Raji (cell line): ENCODE results near the gene TGDS.

Source experiments
- POLR2A ChIP-seq: IDR thresholded peaks from 2 replicates; pipeline ENCODE4 v1.6.1; 2011; ENCODE audit warnings: low read depth, low read length, control low read depth; ENCODE audit not compliant: insufficient read depth

TGDS gene

DNA sequence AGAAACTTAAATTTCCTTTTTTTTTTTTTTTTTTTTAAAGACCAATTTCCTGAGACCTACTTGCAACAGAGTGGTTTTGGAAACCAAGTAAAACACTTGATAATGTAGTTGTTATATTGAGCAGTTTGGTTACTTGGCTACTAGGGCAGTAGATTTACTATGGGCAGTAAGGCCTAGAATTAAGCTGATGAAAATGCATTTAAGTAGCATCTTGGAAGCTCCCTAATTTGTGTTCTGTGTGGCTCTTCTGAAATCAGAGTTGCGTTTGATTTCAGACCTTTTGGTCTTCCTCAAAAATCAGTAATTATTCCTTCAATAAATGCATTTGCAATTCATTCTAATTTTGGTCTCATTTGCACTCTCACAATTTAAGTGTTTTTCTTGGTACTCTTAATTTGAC lies 6.5 kb upstream of the TGDS start:
- no peak for TF ChIP-seq POLR2A

DNA sequence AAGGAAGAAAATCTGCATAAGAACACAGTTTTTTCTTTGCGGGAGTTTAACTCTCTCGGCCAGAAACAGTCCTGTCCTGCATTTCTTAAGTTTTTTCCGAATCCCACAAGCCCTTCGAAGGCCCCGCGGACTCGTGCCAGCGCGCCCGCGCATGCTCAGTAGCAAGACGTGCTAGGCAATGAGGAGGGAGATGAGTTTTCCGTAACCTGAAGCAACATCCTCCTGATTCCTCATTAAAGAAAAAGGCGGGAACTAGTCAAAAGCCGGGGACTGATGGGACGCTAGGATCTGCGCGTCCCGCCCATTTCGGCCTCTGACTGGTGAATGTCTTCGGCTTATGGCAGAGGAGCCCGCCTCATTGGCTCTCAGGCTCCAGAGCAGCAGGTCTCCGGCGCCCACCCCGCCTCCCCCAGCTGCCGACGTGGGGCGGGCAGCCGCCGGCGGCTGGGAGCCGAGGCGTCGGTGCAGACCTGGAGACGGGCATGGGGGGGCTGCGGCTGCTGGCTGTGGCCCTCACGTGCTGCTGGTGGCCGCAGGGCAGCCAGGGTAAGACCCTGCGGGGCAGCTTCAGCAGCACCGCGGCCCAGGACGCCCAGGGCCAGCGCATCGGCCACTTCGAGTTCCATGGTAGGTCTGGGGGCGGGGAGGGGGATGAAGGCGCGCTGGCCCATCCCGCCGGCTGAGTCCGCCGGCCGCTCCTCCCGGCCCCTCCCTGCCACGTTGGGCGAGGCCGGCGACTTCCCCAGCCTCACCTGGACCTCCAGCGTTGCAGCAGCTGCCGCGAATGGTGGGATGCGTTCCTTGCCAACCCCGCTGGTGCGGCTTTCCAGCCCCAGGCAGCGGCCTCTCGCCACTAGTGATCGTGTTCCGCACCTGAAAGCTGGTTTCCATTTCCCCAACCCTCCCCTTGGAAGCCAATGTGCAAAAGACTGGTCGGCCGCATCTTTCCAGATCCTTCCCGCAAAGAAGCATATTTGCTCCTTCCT lies 5.8 kb upstream of the TGDS start, which contains the start of gene GPR180:
Gene GPR180 (plus strand): TSS at position 412 of the 986 bp plus-strand sequence. CDS start 71 bp downstream, at position 483.
- peak; percentile 87 for TF ChIP-seq POLR2A

DNA sequence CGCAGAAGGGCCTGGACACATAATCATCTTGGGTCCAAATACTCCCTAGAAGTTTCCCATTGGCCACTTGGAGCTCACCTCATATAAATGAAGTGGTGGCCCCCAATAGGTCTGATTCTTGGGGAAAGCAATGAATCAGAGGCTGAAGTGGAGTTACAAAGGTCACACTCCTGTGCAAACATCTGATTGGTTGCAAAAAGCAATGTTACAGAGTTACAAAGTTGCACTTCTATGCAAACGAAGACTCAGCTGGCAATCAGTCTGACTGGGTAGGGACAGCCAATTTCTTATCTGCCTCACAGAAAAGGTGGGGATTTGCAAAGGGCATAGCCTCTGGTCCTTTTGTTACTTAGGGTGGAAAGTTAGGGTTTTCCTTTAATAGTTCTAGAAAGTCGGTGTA lies 3.9 kb upstream of the TGDS start:
- TF ChIP-seq POLR2A = no peak

DNA sequence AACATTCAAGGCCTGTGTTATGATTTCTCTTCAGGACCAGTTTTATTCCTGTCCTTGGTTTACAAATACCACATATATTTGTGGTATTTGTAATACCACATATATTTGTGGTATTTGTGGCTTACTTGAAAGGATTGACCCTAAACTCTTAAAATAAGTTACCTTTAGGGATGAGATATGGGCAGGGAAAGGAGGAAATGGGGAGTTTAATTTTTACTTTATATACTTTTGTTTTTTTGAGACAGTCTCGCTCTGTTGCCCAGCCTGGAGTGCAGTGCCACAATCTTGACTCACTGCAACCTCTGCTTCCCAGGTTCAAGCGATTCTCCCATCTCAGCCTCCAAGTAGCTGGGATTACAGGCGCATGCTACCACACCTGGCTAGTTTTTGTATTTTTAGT lies 2.3 kb upstream of the TGDS start:
- no peak for TF ChIP-seq POLR2A

DNA sequence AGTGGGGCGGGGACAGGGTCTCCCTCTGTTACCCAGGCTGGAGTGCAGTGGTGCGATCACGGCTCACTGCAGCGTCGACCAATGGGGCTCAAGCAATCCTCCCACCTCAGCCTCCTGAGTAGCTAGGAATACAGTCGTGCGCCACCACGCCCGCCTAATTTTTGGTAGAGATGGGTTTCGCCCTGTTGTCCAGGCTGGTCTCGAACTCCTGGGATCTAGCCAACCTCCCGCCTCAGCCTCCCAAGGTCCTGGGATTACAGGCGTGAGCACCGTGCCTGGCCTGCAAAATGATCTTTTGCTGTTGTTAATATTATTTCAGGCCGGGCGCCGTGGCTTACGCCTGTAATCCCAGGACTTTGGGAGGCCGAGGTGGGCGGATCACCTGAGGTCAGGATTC lies 621 bp upstream of the TGDS start:
- TF ChIP-seq POLR2A = no peak

DNA sequence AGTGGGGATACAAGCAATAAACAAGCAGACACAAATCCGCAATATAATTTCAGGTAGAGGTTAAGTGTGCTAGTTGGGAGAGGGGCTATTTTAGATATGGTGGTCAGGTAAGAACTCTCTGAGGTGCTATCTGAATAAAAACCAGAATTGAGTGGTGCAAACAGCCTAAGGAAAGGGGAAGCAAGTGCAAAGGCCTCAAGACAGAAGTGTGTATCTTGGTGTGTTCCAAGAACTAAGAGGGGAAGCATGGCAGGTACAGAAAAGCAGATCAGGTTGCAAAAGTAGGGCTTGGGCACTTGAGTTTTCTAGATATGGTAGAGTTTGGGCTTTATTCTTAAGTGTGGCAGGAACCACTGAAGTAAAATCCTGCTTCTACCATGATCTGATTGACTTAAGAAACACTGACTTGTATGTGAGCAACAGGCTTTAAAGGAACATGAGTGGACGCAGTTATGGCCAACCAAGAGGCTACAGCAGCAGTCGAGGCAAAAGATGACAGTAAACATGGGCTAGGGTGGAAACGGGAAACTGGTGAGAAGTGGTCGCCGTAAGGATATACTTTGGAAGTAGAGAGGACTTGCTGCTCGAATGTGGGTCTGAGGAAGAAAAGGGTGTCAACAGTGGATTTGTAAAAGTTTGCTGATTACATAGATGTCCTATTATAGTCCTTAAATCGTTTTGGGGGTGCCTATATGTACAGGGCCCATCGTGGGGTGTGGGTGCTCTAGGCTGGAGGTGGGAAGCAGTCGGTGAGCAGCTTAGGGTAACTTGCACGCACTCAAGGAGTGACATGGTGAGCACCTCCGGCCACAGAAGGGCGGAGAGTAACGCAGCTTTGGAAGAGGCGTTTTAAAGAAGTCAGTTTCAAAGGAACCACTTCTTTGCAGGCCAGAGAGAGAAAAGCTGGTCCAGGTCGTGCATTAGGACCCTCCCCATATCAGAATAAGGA lies 677 bp downstream of the TGDS start:
- no peak for TF ChIP-seq POLR2A

DNA sequence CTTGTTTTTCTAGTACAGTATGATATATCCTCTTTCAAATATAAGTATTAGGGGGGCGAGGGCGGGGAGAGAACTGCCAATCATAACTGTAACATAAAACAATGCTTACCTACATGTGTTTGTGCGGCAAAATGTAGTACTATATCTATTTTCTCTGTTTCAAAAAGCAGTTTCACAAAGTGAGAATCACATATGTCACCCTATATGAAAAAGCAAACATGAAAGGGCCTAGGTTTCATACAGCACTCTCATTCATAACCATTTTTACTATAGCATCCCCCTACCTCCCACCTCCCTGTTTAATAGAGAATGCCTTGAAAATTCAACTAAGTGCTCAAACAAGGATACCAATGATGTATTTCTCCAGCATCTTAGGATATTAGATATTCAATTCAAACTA lies 5.2 kb downstream of the TGDS start:
- TF ChIP-seq POLR2A = no peak

DNA sequence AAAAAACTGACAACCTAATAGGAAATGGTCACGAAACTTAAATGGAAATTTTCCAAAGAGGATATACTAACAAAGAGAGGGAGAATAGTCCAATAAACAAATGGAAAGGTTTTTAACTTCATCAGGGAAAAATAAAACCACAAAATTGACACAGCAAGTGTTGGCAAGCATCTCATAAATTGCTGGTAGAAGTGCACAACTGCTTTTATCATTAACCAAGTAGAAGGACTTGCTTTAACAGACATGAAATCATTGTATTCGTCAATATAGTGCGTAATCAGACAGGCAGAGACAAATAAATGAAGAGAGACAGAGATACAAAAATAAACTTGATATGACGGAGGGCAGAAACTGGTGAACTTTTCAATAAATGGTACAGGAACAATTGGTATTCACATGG lies 7.4 kb downstream of the TGDS start:
- no peak for TF ChIP-seq POLR2A

DNA sequence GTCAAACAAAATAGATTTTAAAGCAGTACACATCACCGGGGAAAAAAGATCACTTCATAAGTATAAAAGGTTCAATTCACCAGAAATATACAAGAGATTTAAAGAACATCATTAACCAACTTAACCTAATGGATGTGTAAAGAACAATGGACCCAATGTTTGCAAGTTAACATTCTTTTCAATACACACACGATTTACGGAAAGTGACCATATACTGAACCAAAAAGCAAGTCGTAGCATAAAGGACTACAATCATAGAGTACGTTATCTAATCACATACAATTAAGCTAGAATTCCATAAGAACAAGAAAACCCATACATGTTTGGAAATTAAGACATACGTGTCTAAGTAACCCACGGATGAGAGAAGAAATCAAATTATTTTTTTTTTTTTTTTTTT lies 9.6 kb downstream of the TGDS start:
- TF ChIP-seq POLR2A = no peak

DNA sequence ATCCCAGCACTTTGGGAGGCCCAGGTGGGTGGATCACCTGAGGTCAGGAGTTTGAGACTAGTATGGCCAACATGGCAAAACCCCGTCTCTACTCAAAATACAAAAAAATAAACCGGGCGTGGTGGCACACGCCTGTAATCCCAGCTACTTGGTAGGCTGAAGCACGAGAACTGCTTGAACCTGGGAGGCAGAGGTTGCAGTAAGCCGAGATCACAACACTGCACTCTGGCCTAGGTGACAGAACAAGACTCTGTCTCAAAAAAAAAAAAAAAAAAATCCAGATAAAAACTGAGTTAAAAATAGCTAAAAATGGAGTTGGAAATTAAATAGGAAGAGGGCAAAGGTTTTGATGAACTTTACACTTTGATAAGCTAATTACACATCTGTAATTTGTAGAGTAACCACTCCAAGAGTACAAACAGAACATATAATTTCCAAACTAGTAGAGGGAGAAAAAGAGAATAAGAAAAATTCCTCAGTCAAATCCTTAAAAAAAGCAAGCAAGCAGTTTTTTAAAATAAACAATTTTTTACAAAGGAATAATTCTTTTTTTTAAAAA lies 10.3 kb downstream of the TGDS start:
- TF ChIP-seq POLR2A = no peak

DNA sequence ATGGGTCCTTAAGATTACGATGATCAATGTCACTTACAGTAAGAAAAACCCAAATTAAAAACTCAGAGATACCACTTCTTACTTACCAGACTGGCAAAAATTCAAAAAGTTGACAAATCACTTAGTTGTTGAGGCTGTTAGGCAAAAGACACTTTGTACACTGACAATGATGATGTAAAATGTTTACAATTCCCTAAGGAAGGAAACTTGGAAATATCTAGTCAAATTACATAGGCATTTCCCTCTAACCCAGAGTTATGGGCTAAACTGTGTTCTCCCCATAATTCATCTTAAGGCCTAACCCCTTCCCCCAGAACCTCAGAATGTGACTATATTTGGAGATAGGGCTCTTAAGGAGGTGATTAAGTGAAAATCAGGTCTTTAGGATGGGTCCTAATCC lies 12.0 kb downstream of the TGDS start:
- no peak for TF ChIP-seq POLR2A

DNA sequence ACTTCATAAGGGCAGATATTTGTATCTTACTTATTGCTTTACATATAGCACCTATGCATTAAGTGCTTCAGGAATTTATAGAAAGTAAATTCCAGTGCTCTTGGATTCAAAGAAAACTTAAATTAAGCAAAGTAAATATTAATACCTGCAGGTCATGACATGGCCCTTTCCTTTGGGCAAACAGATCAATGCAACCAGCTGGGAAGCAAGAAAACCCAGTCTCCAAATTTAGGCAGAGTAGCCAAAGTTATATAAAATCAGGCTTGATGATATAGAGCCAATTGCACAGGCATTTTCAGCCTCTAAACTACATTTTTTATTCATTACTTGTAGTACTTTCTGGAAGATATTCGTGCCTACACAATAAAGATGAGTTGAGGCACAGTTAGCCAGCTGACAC lies 16.9 kb downstream of the TGDS start:
- no peak for TF ChIP-seq POLR2A

DNA sequence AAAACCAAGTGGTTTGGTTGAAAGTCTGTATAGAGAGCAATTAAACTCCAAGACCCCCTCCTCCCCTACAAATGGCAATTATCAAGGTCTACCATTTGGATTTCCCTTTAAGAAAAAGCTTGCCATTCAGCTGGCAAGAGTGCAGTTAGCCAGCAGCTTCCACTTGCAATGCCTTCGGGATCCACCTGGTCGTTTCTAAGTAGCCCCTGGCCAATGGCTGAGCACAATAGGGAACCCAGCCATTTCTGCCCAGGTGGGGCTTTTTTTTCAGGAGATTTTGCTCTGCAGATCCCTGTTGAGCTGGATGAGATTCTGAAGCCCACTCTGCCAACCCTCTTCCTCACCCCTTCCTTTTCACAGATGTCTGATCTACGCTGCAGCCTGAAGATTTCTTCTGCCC lies 26.3 kb downstream of the TGDS start:
- no peak for TF ChIP-seq POLR2A

DNA sequence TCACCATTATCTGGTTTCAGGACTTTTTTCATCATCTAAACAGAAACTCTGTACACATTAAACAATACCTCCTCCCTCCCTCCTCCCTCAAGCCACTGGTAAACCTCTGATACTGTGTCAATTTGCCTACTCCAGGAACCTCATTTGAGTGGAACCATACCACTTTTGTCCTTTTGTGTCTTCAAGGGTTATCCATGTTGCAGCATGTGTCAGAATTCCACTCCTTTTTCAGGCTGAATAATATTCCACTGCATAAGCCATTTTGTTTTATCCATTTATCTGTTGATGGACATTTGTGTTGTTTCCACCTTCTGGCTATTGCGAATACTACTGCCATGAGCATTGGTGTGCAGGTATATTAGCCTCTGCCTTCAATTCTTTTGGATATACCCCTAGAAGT lies 27.5 kb downstream of the TGDS start:
- no peak for TF ChIP-seq POLR2A

DNA sequence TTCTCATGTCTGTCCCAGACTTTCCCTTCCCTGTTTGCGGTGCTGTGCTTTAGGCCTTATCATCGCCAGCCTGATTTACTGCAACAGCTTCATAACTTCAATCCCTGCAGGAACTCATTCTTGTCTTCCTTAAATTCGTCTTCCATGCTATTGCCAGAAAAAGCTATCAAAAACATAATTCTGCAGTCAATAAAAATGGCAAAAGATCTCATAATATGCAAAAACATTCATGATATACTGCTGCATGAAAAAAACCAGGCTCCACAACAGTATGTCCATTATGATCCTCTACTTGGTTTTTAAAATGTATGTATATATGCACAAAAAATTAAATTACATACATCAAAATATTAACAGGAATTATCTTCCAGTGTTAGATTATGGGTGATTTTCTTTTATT lies 28.4 kb downstream of the TGDS start:
- TF ChIP-seq POLR2A = no peak
